OCI-LY7 (cell line): Measurements from ENCODE around the gene PARD3B. TPM values are rescaled to one million over a fixed set of nuclear protein-coding genes. Genes with fewer than 3 reads are reported as not detected.

ENCODE experiments used
- BruUV-seq: library from RNA; stranded (reverse); fragments of 400-500 nt; replicated peaks from 2 replicates; lab custom pipeline; 2021; lab: Mats Ljungman, UMichigan
- CTCF ChIA-PET: fragments of 300-600 bp; sonication (Branson Sonifier 250); formaldehyde crosslinking; loops from one replicate; lab custom pipeline; 2022; ENCODE audit warnings: antibody characterized with exemption; ENCODE audit not compliant: unreplicated experiment; lab: Charles Lee
- POLR2A ChIA-PET: fragments of 300-600 bp; sonication (Branson Sonifier 250); formaldehyde crosslinking; loops from one replicate; lab custom pipeline; 2022; ENCODE audit warnings: antibody characterized with exemption; lab: Charles Lee
- DNase-seq: peaks from one replicate; pipeline ENCODE4 v3.0.0-alpha.2; 2015; ENCODE audit warnings: low spot score
- H2AFZ ChIP-seq: fragments of 200-600 bp; sonication (generic), shearing (Covaris generic); 2 replicates; pipeline ENCODE4 v1.6.1; 2014; ENCODE audit warnings: mild to moderate bottlenecking, antibody characterized with exemption, low read length, moderate library complexity
- H3K27ac ChIP-seq: fragments of 200-600 bp; sonication (generic); 2 replicates; pipeline ENCODE4 v1.5.1; 2014; ENCODE audit warnings: mixed run types, low read depth, mild to moderate bottlenecking, moderate library complexity, low read length, inconsistent platforms; ENCODE audit not compliant: poor library complexity, severe bottlenecking
- H3K36me3 ChIP-seq: fragments of 200-600 bp; sonication (generic); 2 replicates; pipeline ENCODE4 v1.6.1; 2014; ENCODE audit warnings: mild to moderate bottlenecking, antibody characterized with exemption, low read length, moderate library complexity, mixed read lengths; ENCODE audit not compliant: insufficient read depth
- H3K4me1 ChIP-seq: fragments of 200-600 bp; sonication (generic); 2 replicates; pipeline ENCODE4 v1.5.1; 2014; ENCODE audit warnings: mild to moderate bottlenecking, low read length; ENCODE audit not compliant: insufficient read depth, poor library complexity, severe bottlenecking
- H3K4me2 ChIP-seq: fragments of 200-600 bp; sonication (generic); 2 replicates; pipeline ENCODE4 v1.6.1; 2014; ENCODE audit warnings: mild to moderate bottlenecking, low read length
- H3K4me3 ChIP-seq: fragments of 200-600 bp; sonication (generic); 2 replicates; pipeline ENCODE4 v1.5.1; 2014; ENCODE audit warnings: mild to moderate bottlenecking, low read depth, low read length; ENCODE audit not compliant: poor library complexity, severe bottlenecking
- H3K79me2 ChIP-seq: fragments of 200-600 bp; sonication (generic); 2 replicates; pipeline ENCODE4 v1.6.1; 2016; ENCODE audit warnings: low read depth, mild to moderate bottlenecking, low read length, moderate library complexity, mixed read lengths; ENCODE audit not compliant: insufficient read depth
- H3K9me2 ChIP-seq: fragments of 200-600 bp; sonication (generic); 2 replicates; pipeline ENCODE4 v1.6.1; 2016; ENCODE audit warnings: mild to moderate bottlenecking, low read length, mixed read lengths; ENCODE audit not compliant: insufficient read depth
- H3K9me3 ChIP-seq: fragments of 200-600 bp; sonication (generic); 2 replicates; pipeline ENCODE4 v1.6.1; 2014; ENCODE audit warnings: mild to moderate bottlenecking, mixed run types, low read length, mixed read lengths
- H4K20me1 ChIP-seq: fragments of 200-600 bp; sonication (generic); 2 replicates; pipeline ENCODE4 v1.6.1; 2014; ENCODE audit warnings: mild to moderate bottlenecking, antibody characterized with exemption, low read length, moderate library complexity, mixed read lengths; ENCODE audit not compliant: insufficient read depth
- CTCF ChIP-seq: fragments of 200-600 bp; sonication (generic); conservative IDR thresholded peaks from 2 replicates; pipeline ENCODE4 v1.5.1; 2014; ENCODE audit warnings: mild to moderate bottlenecking, antibody characterized with exemption, low read length, moderate library complexity, mixed read lengths
- EZH2phosphoT487 ChIP-seq: fragments of 200-600 bp; sonication (generic); IDR thresholded peaks from 2 replicates; pipeline ENCODE4 v1.6.1; 2018; ENCODE audit warnings: low read depth, borderline replicate concordance, mild to moderate bottlenecking, mixed run types, antibody characterized with exemption, low read length, moderate library complexity, mixed read lengths
- intact Hi-C: fragments of 100-400 bp; cut with micrococcal nuclease; formaldehyde crosslinking; loops from one replicate; pipeline ENCODE4 v1.10.0; 2022; ENCODE audit not compliant: unreplicated experiment
- total RNA-seq, 2 experiments: library from RNA; depleted of rRNA in 1 of 2; stranded (reverse); fragments of >200 nt in 1 of 2; shearing (Covaris generic) in 1 of 2; gene quantifications; 2 replicates each; pipeline ENCODE4 v1.2.3, GENCODE V29; 2014 to 2022

The PARD3B gene
- total RNA-seq, 2 experiments from 2014 or later, result not detected

- no peaks in the 10 kb centered on the region for H3K9me3 ChIP-seq
- BruUV-seq, result no TSS peak
- DNase-seq, result no peak
- H3K9me2 ChIP-seq, result no peaks in the 10 kb centered on the region
- ChIA-PET POLR2A (interaction anchor here (1.0 kb wide), 1 partner anchor 37 kb away, joined by 3 read pairs; no protein-coding TSS in a partner anchor), CTCF (no interaction called here)
- intact Hi-C loops, result no loop called here
- H4K20me1 ChIP-seq, result no peaks in the 10 kb centered on the region
- no peak overlapping the region for H3K4me2 ChIP-seq
- no peaks in the 10 kb centered on the region for H3K36me3 ChIP-seq
- no peak overlapping the region for H2AFZ ChIP-seq
- H3K79me2 ChIP-seq, result no peaks in the 10 kb centered on the region
- TF ChIP-seq EZH2phosphoT487, result no peak
- no peak for TF ChIP-seq CTCF
- no peak overlapping the region for H3K27ac ChIP-seq
- no peaks in the 10 kb centered on the region for H3K4me1 ChIP-seq
- H3K4me3 ChIP-seq, result no peak overlapping the region
Observed at GRCh38 chr2:205094031-205094430, 548.8 kb downstream of the PARD3B start.

DNA sequence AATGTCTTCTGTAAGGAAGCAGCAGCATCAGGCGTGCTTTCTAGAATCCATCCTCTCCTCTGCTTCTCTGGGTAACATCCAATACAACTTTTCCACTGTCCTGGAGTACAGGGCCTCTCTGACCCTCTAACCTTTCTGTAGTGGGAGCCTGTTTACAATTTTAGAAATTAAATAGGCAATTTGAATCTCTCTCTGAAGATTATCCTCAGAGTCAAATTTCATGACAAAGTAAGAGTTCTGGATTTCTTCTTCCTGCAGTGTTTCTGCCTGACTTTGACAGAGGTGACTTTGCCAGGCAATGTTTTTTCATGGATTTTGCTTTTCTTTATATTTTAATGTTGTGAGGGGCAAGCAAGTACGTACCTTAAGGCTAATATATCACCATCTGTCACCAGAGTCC, 558.4 kb downstream of the PARD3B start:
- H4K20me1 ChIP-seq, result no peaks in the 10 kb centered on the region
- H3K79me2 ChIP-seq, result no peaks in the 10 kb centered on the region
- no peak overlapping the region for H2AFZ ChIP-seq
- no TSS peak for BruUV-seq
- no peak overlapping the region for H3K4me3 ChIP-seq
- TF ChIP-seq CTCF (no peak), EZH2phosphoT487 (no peak)
- H3K27ac ChIP-seq, result no peak overlapping the region
- POLR2A ChIA-PET, result no interaction called here
- no peak overlapping the region for H3K4me2 ChIP-seq
- H3K4me1 ChIP-seq, result no peaks in the 10 kb centered on the region
- no peaks in the 10 kb centered on the region for H3K36me3 ChIP-seq
- DNase-seq, result no peak
- CTCF ChIA-PET, result no interaction called here
- H3K9me3 ChIP-seq, result no peaks in the 10 kb centered on the region
- H3K9me2 ChIP-seq, result no peaks in the 10 kb centered on the region
- intact Hi-C loops, result no loop called here

DNA sequence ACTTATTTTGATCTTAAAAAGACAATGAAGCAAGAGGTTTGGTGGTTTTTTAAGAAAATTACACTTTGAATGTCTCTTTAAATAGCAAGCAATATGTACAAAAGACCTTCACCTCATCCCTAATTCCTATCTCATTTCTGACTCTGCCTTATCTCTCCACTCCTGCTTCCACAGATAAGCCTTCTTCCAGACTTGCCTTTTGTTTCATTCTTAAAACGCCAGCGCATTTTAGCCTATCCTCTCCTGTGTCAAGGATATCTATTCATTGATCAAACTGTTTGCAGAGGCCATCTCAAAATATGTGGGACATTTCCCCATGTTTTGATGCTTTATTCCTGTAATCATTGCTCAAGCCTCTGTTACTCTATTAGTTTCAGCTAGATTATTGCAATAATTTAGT, 562.5 kb downstream of the PARD3B start:
- Histone ChIP-seq H3K36me3 (no peaks in the 10 kb centered on the region), H3K9me3 (no peaks in the 10 kb centered on the region), H4K20me1 (no peaks in the 10 kb centered on the region), H3K4me2 (no peak overlapping the region), H3K27ac (no peak overlapping the region), H3K4me3 (no peak overlapping the region), H3K4me1 (no peaks in the 10 kb centered on the region), H3K9me2 (no peaks in the 10 kb centered on the region), H3K79me2 (no peaks in the 10 kb centered on the region), H2AFZ (no peak overlapping the region)
- POLR2A ChIA-PET, result no interaction called here
- no peak for TF ChIP-seq EZH2phosphoT487
- no peak for TF ChIP-seq CTCF
- no TSS peak for BruUV-seq
- DNase-seq, result no peak
- intact Hi-C loops, result no loop called here
- CTCF ChIA-PET, result no interaction called here
